ENCODE results near the gene ICOS. TPM values are rescaled to one million over a fixed set of nuclear protein-coding genes. Genes with fewer than 3 reads are reported as not detected.

Gene ICOS
- polyA plus RNA-seq, 1 experiment, result not detected

DNA sequence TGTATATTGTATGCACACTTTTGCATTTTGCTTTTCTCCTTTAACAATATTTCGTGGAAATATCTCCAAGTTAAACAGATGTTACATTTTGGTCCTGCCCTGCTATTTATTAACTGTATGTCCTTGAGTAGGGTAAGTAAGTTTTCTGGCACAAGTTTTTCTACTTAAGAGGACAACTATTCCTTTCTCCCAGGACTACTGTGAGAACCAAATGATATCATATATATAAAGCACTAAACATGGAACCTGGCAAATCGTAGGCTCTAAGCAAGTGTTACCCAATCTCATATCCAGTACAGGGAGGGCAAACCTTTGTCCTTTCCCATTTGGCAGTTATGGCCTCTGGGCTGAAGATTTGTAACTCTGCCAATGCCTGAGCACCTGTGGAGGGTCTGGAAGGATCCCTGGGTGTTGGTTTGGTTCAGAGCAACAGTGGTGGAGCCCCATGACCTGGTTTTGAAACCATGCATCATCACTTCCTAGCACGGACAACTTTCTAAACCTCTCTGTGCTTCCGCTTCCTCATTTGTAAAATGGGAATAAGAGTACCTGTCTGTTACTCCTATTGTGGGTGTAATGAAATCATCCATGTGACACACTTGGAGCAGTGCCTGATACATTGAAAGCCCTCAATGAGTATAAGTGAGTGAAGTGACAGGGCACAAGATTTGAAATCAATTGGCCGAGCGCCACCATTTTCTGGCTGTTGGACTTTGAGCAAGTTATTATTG is 28.3 kb upstream of the ICOS start:
- H3K36me3 ChIP-seq (ENCODE audit: control insufficient read depth, insufficient read depth, low read length), result no peaks in the 10 kb centered on the region
- no peaks in the 10 kb centered on the region; the same call in 1 of the 2 replicates for H3K27me3 ChIP-seq (ENCODE audit: control insufficient read depth, insufficient read depth, low read length)
- POLR2A ChIA-PET, result no interaction called here
- no peak for DNase-seq (ENCODE audit: low read depth)
- TF ChIP-seq, protein P1, sequence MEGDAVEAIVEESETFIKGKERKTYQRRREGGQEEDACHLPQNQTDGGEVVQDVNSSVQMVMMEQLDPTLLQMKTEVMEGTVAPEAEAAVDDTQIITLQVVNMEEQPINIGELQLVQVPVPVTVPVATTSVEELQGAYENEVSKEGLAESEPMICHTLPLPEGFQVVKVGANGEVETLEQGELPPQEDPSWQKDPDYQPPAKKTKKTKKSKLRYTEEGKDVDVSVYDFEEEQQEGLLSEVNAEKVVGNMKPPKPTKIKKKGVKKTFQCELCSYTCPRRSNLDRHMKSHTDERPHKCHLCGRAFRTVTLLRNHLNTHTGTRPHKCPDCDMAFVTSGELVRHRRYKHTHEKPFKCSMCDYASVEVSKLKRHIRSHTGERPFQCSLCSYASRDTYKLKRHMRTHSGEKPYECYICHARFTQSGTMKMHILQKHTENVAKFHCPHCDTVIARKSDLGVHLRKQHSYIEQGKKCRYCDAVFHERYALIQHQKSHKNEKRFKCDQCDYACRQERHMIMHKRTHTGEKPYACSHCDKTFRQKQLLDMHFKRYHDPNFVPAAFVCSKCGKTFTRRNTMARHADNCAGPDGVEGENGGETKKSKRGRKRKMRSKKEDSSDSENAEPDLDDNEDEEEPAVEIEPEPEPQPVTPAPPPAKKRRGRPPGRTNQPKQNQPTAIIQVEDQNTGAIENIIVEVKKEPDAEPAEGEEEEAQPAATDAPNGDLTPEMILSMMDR (IDR thresholded peaks at IDR 0.05; ENCODE audit: insufficient read depth, low read depth, low read length), result no peak
- CTCF ChIA-PET, result no interaction called here
- H3K4me3 ChIP-seq (ENCODE audit: low read depth, low read length), result no peak overlapping the region

- POLR2A ChIA-PET, result no interaction called here
- no peak overlapping the region for H3K4me3 ChIP-seq (ENCODE audit: low read depth, low read length)
Observed at GRCh38 chr2:203908797-203909185, 27.8 kb upstream of the ICOS start.

GRCh38 chr2:203909261-203909967 is 27.1 kb upstream of the ICOS start:
- no peak overlapping the region for H3K4me3 ChIP-seq (ENCODE audit: low read depth, low read length)

More at GRCh38 chr2:203908797-203909185, 27.8 kb upstream of the ICOS start:
- TF ChIP-seq, protein P1 (IDR thresholded peaks at IDR 0.05; ENCODE audit: insufficient read depth, low read depth, low read length), result no peak
- Histone ChIP-seq H3K36me3 (ENCODE audit: control insufficient read depth, insufficient read depth, low read length) (no peaks in the 10 kb centered on the region), H3K27me3 (ENCODE audit: control insufficient read depth, insufficient read depth, low read length) (no peaks in the 10 kb centered on the region; the same call in 1 of the 2 replicates)
- no peak for DNase-seq (ENCODE audit: low read depth)
- CTCF ChIA-PET, result interaction anchor here (0.7 to 1.5 kb wide), 9 partner anchors 9 to 1318 kb away, joined by 3 to 8 read pairs (median 3); no protein-coding TSS in a partner anchor

DNA sequence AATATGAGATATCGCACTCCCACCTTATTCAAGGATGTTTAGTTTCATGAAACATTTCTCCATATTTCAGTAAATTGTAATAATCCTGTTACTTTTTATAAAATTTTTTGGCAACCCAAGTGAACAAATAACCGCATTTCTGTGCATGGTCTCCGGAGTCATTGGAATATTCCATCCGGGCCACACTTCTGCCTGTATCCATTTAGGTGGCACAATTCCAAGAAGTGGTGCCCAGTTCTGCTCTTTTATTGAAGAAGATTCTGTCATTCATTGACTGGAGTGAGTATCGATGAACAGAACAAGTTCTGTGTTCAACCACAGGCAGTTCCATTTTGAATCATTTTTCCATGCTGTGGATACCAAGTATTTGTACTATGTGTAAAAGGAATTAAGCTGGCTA is 26.6 kb upstream of the ICOS start:
- TF ChIP-seq, protein P1 (IDR thresholded peaks at IDR 0.05; ENCODE audit: insufficient read depth, low read depth, low read length), result no peak
- Histone ChIP-seq H3K27me3 (ENCODE audit: control insufficient read depth, insufficient read depth, low read length) (no peaks in the 10 kb centered on the region; the same call in 1 of the 2 replicates), H3K36me3 (ENCODE audit: control insufficient read depth, insufficient read depth, low read length) (no peaks in the 10 kb centered on the region), H3K4me3 (ENCODE audit: low read depth, low read length) (no peak overlapping the region)
- ChIA-PET POLR2A (no interaction called here), CTCF (interaction anchor here (0.6 to 1.5 kb wide), 16 partner anchors 9 to 1336 kb away, joined by 3 to 8 read pairs (median 4); no protein-coding TSS in a partner anchor)
- DNase-seq (ENCODE audit: low read depth), result no peak

More at GRCh38 chr2:203909261-203909967, 27.1 kb upstream of the ICOS start:
- CTCF ChIA-PET, result interaction anchor here (0.6 to 1.5 kb wide), 20 partner anchors 8 to 1335 kb away, joined by 3 to 8 read pairs (median 4); no protein-coding TSS in a partner anchor
- POLR2A ChIA-PET, result no interaction called here
- TF ChIP-seq, protein P1 (IDR thresholded peaks at IDR 0.05; ENCODE audit: insufficient read depth, low read depth, low read length), result peak; percentile 79
- peak; percentile 23 for DNase-seq (ENCODE audit: low read depth)
- H3K36me3 ChIP-seq (ENCODE audit: control insufficient read depth, insufficient read depth, low read length), result no peaks in the 10 kb centered on the region
- no peaks in the 10 kb centered on the region; the same call in 1 of the 2 replicates for H3K27me3 ChIP-seq (ENCODE audit: control insufficient read depth, insufficient read depth, low read length)

DNA sequence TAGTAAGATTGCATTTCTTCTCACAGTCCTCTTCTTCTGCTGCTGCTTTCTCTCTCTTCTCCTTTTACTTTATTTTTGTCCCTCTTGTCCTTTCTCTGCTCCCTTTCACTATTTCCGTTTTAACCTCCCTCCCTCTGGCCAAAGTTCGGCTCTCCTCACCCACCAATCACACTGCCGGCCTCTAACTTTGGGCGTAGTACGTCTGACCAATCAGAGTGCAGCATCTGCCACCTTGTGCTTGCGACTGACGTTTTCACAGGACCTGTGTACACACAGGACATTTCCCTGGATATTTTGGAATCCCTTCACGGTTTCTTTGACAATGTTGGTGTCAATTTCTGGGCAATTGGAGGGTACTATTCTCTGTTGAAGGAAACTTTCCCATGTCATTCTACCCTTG is 22.6 kb upstream of the ICOS start:
- CTCF ChIA-PET, result no interaction called here
- POLR2A ChIA-PET, result no interaction called here
- 0 out of 2 replicates have a peak, but pooled peaks cover 2% of the 10 kb centered on the region for H3K27me3 ChIP-seq (ENCODE audit: control insufficient read depth, insufficient read depth, low read length)
- TF ChIP-seq, protein P1 (IDR thresholded peaks at IDR 0.05; ENCODE audit: insufficient read depth, low read depth, low read length), result no peak
- no peaks in the 10 kb centered on the region for H3K36me3 ChIP-seq (ENCODE audit: control insufficient read depth, insufficient read depth, low read length)
- no peak for DNase-seq (ENCODE audit: low read depth)
- no peak overlapping the region for H3K4me3 ChIP-seq (ENCODE audit: low read depth, low read length)
